H1 (cell line): Measurements from ENCODE around the gene SPACDR.

Experiments
- CBX5 ChIP-seq: fragments of 300-800, 300-1000 bp; sonication (generic); IDR thresholded peaks from 2 replicates; pipeline ENCODE4 v1.7.1; 2016; ENCODE audit warnings: antibody characterized with exemption, low read length, low read depth
- CEBPB ChIP-seq: IDR thresholded peaks from 2 replicates; pipeline ENCODE4 v1.6.1; 2012; ENCODE audit warnings: low read depth, low read length
- CHD1 ChIP-seq: IDR thresholded peaks from 2 replicates; pipeline ENCODE4 v1.6.1; 2012; ENCODE audit warnings: low read depth, low read length, improper control_type of control experiment
- EGR1 ChIP-seq: IDR thresholded peaks from 2 replicates; pipeline ENCODE4 v1.6.1; 2011; ENCODE audit warnings: low read depth, low read length, borderline replicate concordance
- EP300 ChIP-seq, 2 experiments: IDR thresholded peaks; 1 replicate in 1 of 2; 2 replicates in 1 of 2; pipeline ENCODE4 v1.6.1; 2011 to 2012; ENCODE audit warnings: low read depth in 2 of 2, low read length in 2 of 2, mild to moderate bottlenecking in 2 of 2, borderline replicate concordance in 1 of 2, inconsistent platforms in 1 of 2, moderate library complexity in 1 of 2
- HDAC6 ChIP-seq: IDR thresholded peaks from one replicate; pipeline ENCODE4 v1.7.1; 2012; ENCODE audit warnings: low read depth, mild to moderate bottlenecking, inconsistent platforms, low read length, moderate library complexity
- JUND ChIP-seq: IDR thresholded peaks from 2 replicates; pipeline ENCODE4 v1.6.1; 2011; ENCODE audit warnings: mild to moderate bottlenecking, improper control_type of control experiment, low read length
- POLR2A ChIP-seq, 2 experiments: IDR thresholded peaks; 1 replicate in 1 of 2; 2 replicates in 1 of 2; pipeline ENCODE4 v1.6.1; 2011; ENCODE audit warnings: low read depth in 2 of 2, low read length in 2 of 2, mild to moderate bottlenecking in 2 of 2; ENCODE audit errors: control extremely low read depth in 1 of 2
- POLR2AphosphoS5 ChIP-seq: IDR thresholded peaks from 2 replicates; pipeline ENCODE4 v1.6.1; 2011; ENCODE audit warnings: low read depth, low read length
- TF ChIP-seq, protein P1 (sequence below), 3 experiments: IDR thresholded peaks; 1 replicate in 2 of 3; 2 replicates in 1 of 3; pipeline versions ENCODE4 v1.5.1 to v1.6.1; 2011; ENCODE audit warnings: low read length in 3 of 3, mild to moderate bottlenecking in 3 of 3, inconsistent platforms in 2 of 3, low read depth in 1 of 3, moderate library complexity in 1 of 3; ENCODE audit not compliant: insufficient read depth in 1 of 3; ENCODE audit errors: control extremely low read depth in 1 of 3
- TF ChIP-seq, protein P2 (sequence below): IDR thresholded peaks from 2 replicates; pipeline ENCODE4 v1.6.1; 2012; ENCODE audit warnings: low read length, inconsistent platforms
- TF ChIP-seq, protein P3 (sequence below): IDR thresholded peaks from 2 replicates; pipeline ENCODE4 v1.6.1; 2012; ENCODE audit warnings: inconsistent platforms

DNA sequence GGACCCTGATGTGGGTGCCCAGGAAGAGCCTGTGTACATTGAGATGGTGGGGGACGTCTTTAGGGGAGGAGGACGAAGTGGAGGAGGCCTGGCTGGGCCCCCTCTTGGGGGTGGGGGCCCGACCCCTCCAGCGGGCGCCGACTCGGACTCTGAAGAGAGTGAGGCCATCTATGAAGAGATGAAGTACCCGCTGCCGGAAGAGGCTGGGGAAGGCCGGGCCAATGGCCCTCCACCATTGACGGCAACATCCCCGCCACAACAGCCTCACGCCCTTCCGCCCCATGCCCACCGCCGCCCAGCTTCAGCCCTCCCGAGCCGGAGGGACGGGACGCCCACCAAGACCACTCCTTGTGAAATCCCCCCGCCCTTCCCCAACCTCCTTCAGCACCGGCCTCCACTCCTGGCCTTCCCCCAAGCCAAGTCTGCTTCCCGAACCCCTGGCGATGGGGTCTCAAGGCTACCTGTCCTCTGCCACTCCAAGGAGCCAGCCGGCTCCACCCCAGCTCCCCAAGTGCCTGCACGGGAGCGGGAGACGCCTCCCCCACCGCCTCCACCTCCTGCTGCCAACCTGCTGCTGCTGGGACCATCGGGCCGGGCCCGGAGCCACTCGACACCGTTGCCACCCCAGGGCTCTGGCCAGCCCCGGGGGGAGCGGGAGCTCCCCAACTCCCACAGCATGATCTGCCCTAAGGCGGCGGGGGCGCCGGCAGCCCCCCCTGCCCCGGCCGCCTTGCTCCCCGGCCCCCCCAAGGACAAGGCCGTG is 24.5 kb upstream of the SPACDR start:
- TF ChIP-seq POLR2A (IDR thresholded peaks at IDR 0.05; ENCODE audit: control extremely low read depth in 1 of 2, low read depth in 2 of 2, low read length in 2 of 2) (no peak), EGR1 (no peak), JUND (no peak), EP300 (IDR thresholded peaks at IDR 0.05; ENCODE audit: borderline replicate concordance in 1 of 2, low read depth in 2 of 2, low read length in 2 of 2) (no peak), CEBPB (no peak), HDAC6 (no peak), POLR2AphosphoS5 (no peak), CHD1 (no peak), CBX5 (no peak)
- TF ChIP-seq, protein P1, sequence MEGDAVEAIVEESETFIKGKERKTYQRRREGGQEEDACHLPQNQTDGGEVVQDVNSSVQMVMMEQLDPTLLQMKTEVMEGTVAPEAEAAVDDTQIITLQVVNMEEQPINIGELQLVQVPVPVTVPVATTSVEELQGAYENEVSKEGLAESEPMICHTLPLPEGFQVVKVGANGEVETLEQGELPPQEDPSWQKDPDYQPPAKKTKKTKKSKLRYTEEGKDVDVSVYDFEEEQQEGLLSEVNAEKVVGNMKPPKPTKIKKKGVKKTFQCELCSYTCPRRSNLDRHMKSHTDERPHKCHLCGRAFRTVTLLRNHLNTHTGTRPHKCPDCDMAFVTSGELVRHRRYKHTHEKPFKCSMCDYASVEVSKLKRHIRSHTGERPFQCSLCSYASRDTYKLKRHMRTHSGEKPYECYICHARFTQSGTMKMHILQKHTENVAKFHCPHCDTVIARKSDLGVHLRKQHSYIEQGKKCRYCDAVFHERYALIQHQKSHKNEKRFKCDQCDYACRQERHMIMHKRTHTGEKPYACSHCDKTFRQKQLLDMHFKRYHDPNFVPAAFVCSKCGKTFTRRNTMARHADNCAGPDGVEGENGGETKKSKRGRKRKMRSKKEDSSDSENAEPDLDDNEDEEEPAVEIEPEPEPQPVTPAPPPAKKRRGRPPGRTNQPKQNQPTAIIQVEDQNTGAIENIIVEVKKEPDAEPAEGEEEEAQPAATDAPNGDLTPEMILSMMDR (IDR thresholded peaks at IDR 0.05; ENCODE audit: control extremely low read depth in 1 of 3, insufficient read depth in 1 of 3, low read depth in 1 of 3, low read length in 3 of 3): no peak
- TF ChIP-seq, protein P2, sequence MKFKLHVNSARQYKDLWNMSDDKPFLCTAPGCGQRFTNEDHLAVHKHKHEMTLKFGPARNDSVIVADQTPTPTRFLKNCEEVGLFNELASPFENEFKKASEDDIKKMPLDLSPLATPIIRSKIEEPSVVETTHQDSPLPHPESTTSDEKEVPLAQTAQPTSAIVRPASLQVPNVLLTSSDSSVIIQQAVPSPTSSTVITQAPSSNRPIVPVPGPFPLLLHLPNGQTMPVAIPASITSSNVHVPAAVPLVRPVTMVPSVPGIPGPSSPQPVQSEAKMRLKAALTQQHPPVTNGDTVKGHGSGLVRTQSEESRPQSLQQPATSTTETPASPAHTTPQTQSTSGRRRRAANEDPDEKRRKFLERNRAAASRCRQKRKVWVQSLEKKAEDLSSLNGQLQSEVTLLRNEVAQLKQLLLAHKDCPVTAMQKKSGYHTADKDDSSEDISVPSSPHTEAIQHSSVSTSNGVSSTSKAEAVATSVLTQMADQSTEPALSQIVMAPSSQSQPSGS: no peak
- TF ChIP-seq, protein P3, sequence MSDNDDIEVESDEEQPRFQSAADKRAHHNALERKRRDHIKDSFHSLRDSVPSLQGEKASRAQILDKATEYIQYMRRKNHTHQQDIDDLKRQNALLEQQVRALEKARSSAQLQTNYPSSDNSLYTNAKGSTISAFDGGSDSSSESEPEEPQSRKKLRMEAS: no peak
